Measurements from ENCODE around the gene ACAP1. TPM values are rescaled to one million over a fixed set of nuclear protein-coding genes. Genes with fewer than 3 reads are reported as not detected.

The ACAP1 gene
- total and polyA plus RNA-seq, 9 of the 15 experiments (the other 6 are each of a cell fraction or from before 2014, with no cell fraction given), result 0.15 to 8.5 (median 2.4) TPM

GRCh38 chr17:7306911-7307685 lies 29.2 kb upstream of the ACAP1 start, which contains the start of gene EIF5A (continued):
- TF ChIP-seq ZNF280A (IDR thresholded peaks at IDR 0.05; ENCODE audit: low read depth, partially characterized antibody) (no peak), HOXB6 (CRISPR knock-in tag; IDR thresholded peaks at IDR 0.05; ENCODE audit: borderline replicate concordance) (no peak), JUND (IDR thresholded peaks at IDR 0.05; ENCODE audit: borderline replicate concordance, low read depth, low read length) (no peak; the same call in none of the 2 replicates), JUND (tag; IDR thresholded peaks at IDR 0.05; ENCODE audit: borderline replicate concordance, low read depth, low read length) (no peak)

GRCh38 chr17:7307686-7308624 lies 28.4 kb upstream of the ACAP1 start:
- H3K9me1 ChIP-seq (ENCODE audit: control insufficient read depth, insufficient read depth, low read length), result peaks cover 11% of the 10 kb centered on the region
- H3K4me2 ChIP-seq (ENCODE audit: insufficient read depth, low read length), result peak overlapping the region; percentile 97
- H3K79me2 ChIP-seq (ENCODE audit: control insufficient read depth, insufficient read depth, low read length), result peaks cover 43% of the 10 kb centered on the region
- peaks cover 44% of the 10 kb centered on the region for H3K36me3 ChIP-seq (ENCODE audit: control insufficient read depth, insufficient read depth, low read length)
- FAIRE-seq (no peak), ATAC-seq (peak; percentile 25), DNase-seq (ENCODE audit: extremely low read depth in 1 of 4, low spot score in 3 of 4) (peak; percentile 49 to 65 (median 57))
- H3K9me3 ChIP-seq (replicated peaks; ENCODE audit: control insufficient read depth, insufficient read depth, low read depth, low read length), result no peaks in the 10 kb centered on the region
- peak overlapping the region; percentile 96 for H3K4me3 ChIP-seq
- WGBS (ENCODE audit: insufficient coverage, low coverage, missing lambda C conversion rate), result 1% methylated on average over 10 of the region's 104 CpGs
- CTCF ChIA-PET (ENCODE audit: low intra/inter-chr PET ratio), result interaction anchor here (0.7 kb wide), 1 partner anchor 56 kb away, joined by 3 read pairs; the partner anchor contains the start of gene ELP5
- POLR2A ChIA-PET, result interaction anchor here (0.5 to 1.6 kb wide), 4 partner anchors 9 to 25 kb away, joined by 3 to 5 read pairs (median 4); no protein-coding TSS in a partner anchor
- H3K4me1 ChIP-seq (replicated peaks in 1 of 2; ENCODE audit: control insufficient read depth in 2 of 2, insufficient read depth in 2 of 2, low read length in 2 of 2), result peaks cover 20 to 22% of the 10 kb centered on the region in 2 experiments
- H2AFZ ChIP-seq (ENCODE audit: low read depth, low read length), result no peak overlapping the region
- intact Hi-C loops (cut with micrococcal nuclease), result no loop called here
- no TSS peak for BruUV-seq (replicated peaks)
- peak overlapping the region; percentile 99 for H3K9ac ChIP-seq (ENCODE audit: insufficient read depth in 1 of 2, low read depth in 2 of 2, low read length in 2 of 2)
- no peaks in the 10 kb centered on the region for H3K27me3 ChIP-seq (ENCODE audit: control insufficient read depth in 2 of 2, insufficient read depth in 2 of 2, low read length in 2 of 2)
- peaks cover 35% of the 10 kb centered on the region for H4K20me1 ChIP-seq (replicated peaks; ENCODE audit: control insufficient read depth, insufficient read depth, low read length)
- in situ Hi-C loops (cut with MboI), result no loop called here
- peak overlapping the region; percentile 93 for H3K27ac ChIP-seq (ENCODE audit: extremely low read depth, low read depth, low read length)
- TF ChIP-seq EP400 (IDR thresholded peaks at IDR 0.05) (peak; percentile 90), CCAR2 (IDR thresholded peaks at IDR 0.05; ENCODE audit: low read depth, low read length) (no peak), MAX (CRISPR knock-in tag; IDR thresholded peaks at IDR 0.05) (peak; percentile 90), BRD4 (IDR thresholded peaks at IDR 0.05) (peak; percentile 64; the same call in 1 of the 2 replicates), ATF6 (CRISPR knock-in tag; IDR thresholded peaks at IDR 0.05) (0 out of 2 replicates have a peak, but pooled peaks have one; percentile 26), CXXC5 (CRISPR knock-in tag; IDR thresholded peaks at IDR 0.05) (0 out of 2 replicates have a peak, but pooled peaks have one; percentile 27), CGGBP1 (CRISPR knock-in tag; IDR thresholded peaks at IDR 0.05) (peak; percentile 82; the same call in 1 of the 2 replicates), ZNF282 (CRISPR knock-in tag; IDR thresholded peaks at IDR 0.05) (peak; percentile 39; the same call in 1 of the 2 replicates), GABPA (tag; conservative IDR thresholded peaks at IDR 0.05; ENCODE audit: low read depth) (peak; percentile 60)

Data from K562 (cell line).